GM18507 (cell line): ENCODE results near the gene SAMD10.
"Not testable (repeated sequence)": the region's sequence is repeated elsewhere in the genome, so short reads cannot be mapped to it uniquely, and the experiment has no call there.

Experiments
- DNase-seq: peaks from one replicate; pipeline ENCODE4 v3.0.0; 2011; ENCODE audit warnings: low read depth; ENCODE audit not compliant: insufficient read length; ENCODE audit errors: extremely low spot score
- FAIRE-seq: peaks from 2 replicates; lab custom pipeline; 2011; peaks lifted over from hg19 to GRCh38; lab: Jason Lieb, UNC

The SAMD10 gene

GRCh38 chr20:63970714-63971431 lies 8.6 kb downstream of the SAMD10 start:
- FAIRE-seq (no peak), DNase-seq (no peak)

GRCh38 chr20:63969838-63970713 lies 9.4 kb downstream of the SAMD10 start, which contains the start of gene ZNF512B:
Gene ZNF512B, minus strand, starts transcription at chr20:63969930. Its CDS starts 1,980 bp downstream, at chr20:63967950.
- FAIRE-seq: no peak
- DNase-seq: no peak

- FAIRE-seq (no peak), DNase-seq (no peak)
Measured at GRCh38 chr20:63968928-63969760, 10.3 kb downstream of the SAMD10 start.

- FAIRE-seq (no peak), DNase-seq (no peak)
Measured at GRCh38 chr20:63968136-63968927, 11.1 kb downstream of the SAMD10 start.

- no peak for FAIRE-seq
Measured at GRCh38 chr20:63967330-63968135, 11.9 kb downstream of the SAMD10 start.

GRCh38 chr20:63966944-63967322 lies 12.5 kb downstream of the SAMD10 start:
- FAIRE-seq: no peak

More at GRCh38 chr20:63967330-63968135, 11.9 kb downstream of the SAMD10 start:
- no peak for DNase-seq

GRCh38 chr20:63966172-63966943 lies 13.1 kb downstream of the SAMD10 start:
- DNase-seq (no peak), FAIRE-seq (no peak)

More at GRCh38 chr20:63966944-63967322, 12.5 kb downstream of the SAMD10 start:
- DNase-seq: no peak

GRCh38 chr20:63964412-63964811 lies 15.0 kb downstream of the SAMD10 start:
- DNase-seq (no peak), FAIRE-seq (no peak)

- DNase-seq: no peak
- no peak for FAIRE-seq
Measured at GRCh38 chr20:63963784-63964301, 15.6 kb downstream of the SAMD10 start.

- no peak for DNase-seq
- FAIRE-seq: no peak
Measured at GRCh38 chr20:63963348-63963741, 16.1 kb downstream of the SAMD10 start.

- FAIRE-seq (no peak), DNase-seq (no peak)
Measured at GRCh38 chr20:63962426-63963347, 16.8 kb downstream of the SAMD10 start.

GRCh38 chr20:63961664-63962425 lies 17.6 kb downstream of the SAMD10 start:
- DNase-seq: no peak
- FAIRE-seq: no peak

GRCh38 chr20:63960654-63961621 lies 18.5 kb downstream of the SAMD10 start:
- not testable (repeated sequence) for FAIRE-seq, DNase-seq

GRCh38 chr20:63959699-63960075 lies 19.8 kb downstream of the SAMD10 start:
- FAIRE-seq (no peak), DNase-seq (no peak)
